Ectodermal cell (in vitro differentiated cells): ENCODE results near the gene ITIH2.
"Not testable (repeated sequence)": the region's sequence is repeated elsewhere in the genome, so short reads cannot be mapped to it uniquely, and the experiment has no call there.

Experiments
- H3K27ac ChIP-seq: 2 replicates; pipeline ENCODE4 v1.7.0; 2013; ENCODE audit warnings: mild to moderate bottlenecking, low read depth, low read length; ENCODE audit not compliant: insufficient read depth, poor library complexity, severe bottlenecking
- H3K27me3 ChIP-seq: 2 replicates; pipeline ENCODE4 v1.7.0; 2013; ENCODE audit warnings: mild to moderate bottlenecking, low read length; ENCODE audit not compliant: insufficient read depth, control insufficient read depth, poor library complexity, severe bottlenecking
- H3K36me3 ChIP-seq: one replicate; pipeline ENCODE4 v1.7.0; 2013; ENCODE audit warnings: low read length; ENCODE audit not compliant: control insufficient read depth, insufficient read depth
- H3K4me1 ChIP-seq: one replicate; pipeline ENCODE4 v1.7.0; 2013; ENCODE audit warnings: low read length; ENCODE audit not compliant: control insufficient read depth, insufficient read depth
- H3K4me3 ChIP-seq: 2 replicates; pipeline ENCODE4 v1.7.0; 2013; ENCODE audit warnings: low read depth, low read length, control low read depth; ENCODE audit not compliant: insufficient read depth
- H3K9me3 ChIP-seq: 2 replicates; pipeline ENCODE4 v1.7.0; 2013; ENCODE audit warnings: mild to moderate bottlenecking, low read length, moderate library complexity; ENCODE audit not compliant: control insufficient read depth
- WGBS, 2 experiments: methylation state at CpG; one replicate each; pipeline ENCODE4 v1.1.7; 2013; ENCODE audit warnings: missing lambda C conversion rate in 2 of 2; 5-methylcytosine and 5-hydroxymethylcytosine counted together

ITIH2 gene

GRCh38 chr10:7670157-7670556 is 33.0 kb upstream of the ITIH2 start:
- H3K27ac ChIP-seq: no peak overlapping the region
- no peaks in the 10 kb centered on the region for H3K36me3 ChIP-seq
- H3K9me3 ChIP-seq: no peaks in the 10 kb centered on the region
- WGBS, 2 experiments: 90 to 100% methylated on average over 1 to 3 of the region's 3 CpGs
- peaks cover 3% of the 10 kb centered on the region for H3K4me1 ChIP-seq
- peaks cover 44% of the 10 kb centered on the region for H3K27me3 ChIP-seq
- H3K4me3 ChIP-seq: no peak overlapping the region

- no peaks in the 10 kb centered on the region for H3K9me3 ChIP-seq
- no peaks in the 10 kb centered on the region for H3K36me3 ChIP-seq
- 95% methylated on average over 23 of the region's 23 CpGs for WGBS, 2 experiments
- H3K4me3 ChIP-seq: no peak overlapping the region
- no peak overlapping the region for H3K27ac ChIP-seq
- no peaks in the 10 kb centered on the region for H3K4me1 ChIP-seq
- peaks cover 28% of the 10 kb centered on the region for H3K27me3 ChIP-seq
Measured at GRCh38 chr10:7672341-7673134, 30.6 kb upstream of the ITIH2 start.

GRCh38 chr10:7679256-7679655 is 23.9 kb upstream of the ITIH2 start:
- Histone ChIP-seq H3K4me3 (no peak overlapping the region), H3K27me3 (no peaks in the 10 kb centered on the region), H3K27ac (no peak overlapping the region), H3K9me3 (no peaks in the 10 kb centered on the region), H3K4me1 (no peaks in the 10 kb centered on the region), H3K36me3 (no peaks in the 10 kb centered on the region)
- WGBS, 2 experiments: 93 to 100% methylated on average over 1 of the region's 1 CpG

GRCh38 chr10:7680078-7680477 is 23.0 kb upstream of the ITIH2 start:
- not testable (repeated sequence) for H3K9me3 ChIP-seq, H3K27me3 ChIP-seq, H3K4me1 ChIP-seq, H3K4me3 ChIP-seq, H3K27ac ChIP-seq, H3K36me3 ChIP-seq
- WGBS, 2 experiments: 90% methylated on average over 5 of the region's 5 CpGs

- H3K4me3 ChIP-seq: no peak overlapping the region
- H3K4me1 ChIP-seq: no peaks in the 10 kb centered on the region
- H3K27ac ChIP-seq: no peak overlapping the region
- H3K27me3 ChIP-seq: no peaks in the 10 kb centered on the region
- no peaks in the 10 kb centered on the region for H3K9me3 ChIP-seq
- 90 to 94% methylated on average over 12 of the region's 13 CpGs for WGBS, 2 experiments
- H3K36me3 ChIP-seq: no peaks in the 10 kb centered on the region
Measured at GRCh38 chr10:7686351-7687171, 16.6 kb upstream of the ITIH2 start.

GRCh38 chr10:7687228-7687907 is 15.7 kb upstream of the ITIH2 start:
- no peaks in the 10 kb centered on the region for H3K27me3 ChIP-seq

GRCh38 chr10:7689591-7689990 is 13.5 kb upstream of the ITIH2 start:
- no peak overlapping the region for H3K27ac ChIP-seq
- no peak overlapping the region for H3K4me3 ChIP-seq
- H3K4me1 ChIP-seq: no peaks in the 10 kb centered on the region
- H3K27me3 ChIP-seq: no peaks in the 10 kb centered on the region
- no peaks in the 10 kb centered on the region for H3K36me3 ChIP-seq
- H3K9me3 ChIP-seq: peaks cover 3% of the 10 kb centered on the region

More at GRCh38 chr10:7687228-7687907, 15.7 kb upstream of the ITIH2 start:
- peaks cover 3% of the 10 kb centered on the region for H3K9me3 ChIP-seq
- WGBS, 2 experiments: 30 to 33% methylated on average over 18 to 19 of the region's 20 CpGs
- no peak overlapping the region for H3K4me3 ChIP-seq
- no peaks in the 10 kb centered on the region for H3K36me3 ChIP-seq
- no peak overlapping the region for H3K27ac ChIP-seq
- H3K4me1 ChIP-seq: no peaks in the 10 kb centered on the region

GRCh38 chr10:7690885-7691597 is 12.1 kb upstream of the ITIH2 start:
- H3K27ac ChIP-seq, H3K4me1 ChIP-seq, H3K4me3 ChIP-seq, H3K9me3 ChIP-seq, H3K27me3 ChIP-seq, H3K36me3 ChIP-seq: not testable (repeated sequence)
- WGBS, 2 experiments: 87 to 94% methylated on average over 3 of the region's 3 CpGs

GRCh38 chr10:7692368-7692767 is 10.7 kb upstream of the ITIH2 start:
- not testable (repeated sequence) for H3K27me3 ChIP-seq, H3K27ac ChIP-seq, H3K4me1 ChIP-seq

GRCh38 chr10:7693194-7693593 is 9.9 kb upstream of the ITIH2 start:
- not testable (repeated sequence) for H3K27ac ChIP-seq, H3K4me1 ChIP-seq, H3K4me3 ChIP-seq, H3K9me3 ChIP-seq, H3K36me3 ChIP-seq, H3K27me3 ChIP-seq

More at GRCh38 chr10:7692368-7692767, 10.7 kb upstream of the ITIH2 start:
- H3K9me3 ChIP-seq, H3K36me3 ChIP-seq, H3K4me3 ChIP-seq: not testable (repeated sequence)
